ENCODE measurements around the gene CRIM1.
A peak's percentile ranks its signal among the peaks of the same experiment; 100 is the strongest.

The CRIM1 gene

DNA sequence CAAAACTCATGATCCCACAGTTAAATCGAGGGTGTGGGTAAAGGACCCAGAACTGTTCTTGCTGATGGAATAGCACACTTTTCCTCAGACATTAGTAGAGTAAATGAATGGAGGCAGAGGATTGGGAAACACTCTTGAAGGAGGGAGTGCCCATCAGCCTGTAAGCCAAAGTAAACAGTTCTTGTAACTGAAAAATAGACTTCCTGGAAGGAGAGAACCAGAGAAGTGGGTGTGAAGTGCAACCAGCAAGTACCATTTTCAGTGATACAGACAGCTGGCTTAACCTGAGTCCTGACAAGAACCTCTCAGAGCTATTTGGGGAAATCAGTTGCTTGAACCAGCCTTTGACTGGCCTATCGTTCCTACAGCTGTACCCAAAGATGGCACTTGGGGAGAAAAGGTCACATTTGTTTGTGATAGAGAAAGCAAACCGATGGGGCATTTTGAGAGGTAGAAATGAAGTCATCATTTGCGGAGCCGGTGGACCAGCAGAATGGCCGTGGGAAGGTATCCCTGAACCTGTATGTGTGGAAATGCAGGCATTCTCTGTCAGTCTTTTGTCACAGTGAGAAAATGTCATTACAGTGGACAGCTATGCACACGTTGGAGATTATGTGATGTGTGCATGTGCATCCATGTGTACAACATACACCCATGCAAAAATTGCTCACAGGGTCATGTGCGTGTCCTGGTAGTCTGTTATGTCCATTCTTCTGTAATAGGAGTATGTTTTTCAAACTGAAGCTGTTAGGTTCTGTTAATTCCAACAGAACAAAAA is 17.8 kb downstream of the CRIM1 start:
- Mint-ChIP-seq H3K4me3 (no peak overlapping the region), H3K36me3 (no peaks in the 10 kb centered on the region), H3K4me1 (peaks cover 17 to 18% of the 10 kb centered on the region in 2 donors), H3K27ac (no peak overlapping the region), H3K9me3 (no peaks in the 10 kb centered on the region), H3K27me3 (no peaks in the 10 kb centered on the region)
- DNase-seq = no peak
- peak; percentile 39 to 51 for ATAC-seq (replicated peaks)

DNA sequence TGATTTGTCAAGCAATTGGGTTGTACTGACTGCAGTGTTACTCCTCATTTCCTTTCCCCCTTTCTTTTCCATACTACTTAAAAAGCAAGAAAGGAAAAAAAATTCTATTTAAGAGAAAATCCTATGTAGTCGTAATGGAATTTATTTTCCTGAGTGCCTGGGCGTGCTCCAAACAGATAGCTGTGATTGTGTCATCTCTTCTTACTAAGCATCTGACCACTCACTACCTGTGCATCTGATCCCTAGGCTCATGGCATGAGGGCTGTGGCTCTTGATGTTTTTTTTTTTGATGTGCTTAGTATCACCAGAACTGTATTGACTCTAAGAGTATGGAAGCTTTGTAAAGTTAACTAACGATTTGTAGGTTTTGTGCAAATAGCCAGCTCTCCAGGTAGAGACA is 19.0 kb downstream of the CRIM1 start:
- no peak for ATAC-seq (replicated peaks)
- DNase-seq = no peak
- Mint-ChIP-seq H3K27me3 (no peaks in the 10 kb centered on the region), H3K9me3 (no peaks in the 10 kb centered on the region), H3K4me1 (peaks cover 22 to 24% of the 10 kb centered on the region in 2 donors), H3K36me3 (no peaks in the 10 kb centered on the region), H3K4me3 (no peak overlapping the region), H3K27ac (no peak overlapping the region)

DNA sequence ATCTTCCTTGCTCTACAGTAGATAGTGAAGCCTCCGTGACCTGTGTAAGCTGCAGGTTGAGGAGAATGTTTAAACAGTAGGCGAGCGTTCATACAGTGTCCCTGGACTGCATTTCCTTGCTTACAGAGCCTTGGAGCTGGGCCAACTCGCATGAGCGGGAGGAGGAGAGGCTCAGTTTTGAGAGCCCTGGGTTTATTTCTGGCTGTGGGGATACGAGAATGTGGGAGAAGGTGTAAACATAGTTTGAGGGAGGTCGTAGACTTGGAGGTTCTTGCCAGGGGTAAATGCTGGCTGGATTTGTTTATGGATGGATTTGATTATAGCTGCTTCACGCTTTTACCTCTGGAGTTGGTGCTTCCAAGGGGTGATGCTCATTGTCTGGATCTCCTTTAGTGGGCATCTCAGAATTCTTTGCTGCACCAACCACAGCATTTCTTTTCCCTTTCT is 20.8 kb downstream of the CRIM1 start:
- Mint-ChIP-seq H3K9me3 (no peaks in the 10 kb centered on the region), H3K4me1 (peaks cover 31 to 41% of the 10 kb centered on the region in 2 donors), H3K27ac (no peak overlapping the region), H3K36me3 (no peaks in the 10 kb centered on the region), H3K27me3 (no peaks in the 10 kb centered on the region), H3K4me3 (no peak overlapping the region)
- no peak for ATAC-seq (replicated peaks)
- DNase-seq = no peak

DNA sequence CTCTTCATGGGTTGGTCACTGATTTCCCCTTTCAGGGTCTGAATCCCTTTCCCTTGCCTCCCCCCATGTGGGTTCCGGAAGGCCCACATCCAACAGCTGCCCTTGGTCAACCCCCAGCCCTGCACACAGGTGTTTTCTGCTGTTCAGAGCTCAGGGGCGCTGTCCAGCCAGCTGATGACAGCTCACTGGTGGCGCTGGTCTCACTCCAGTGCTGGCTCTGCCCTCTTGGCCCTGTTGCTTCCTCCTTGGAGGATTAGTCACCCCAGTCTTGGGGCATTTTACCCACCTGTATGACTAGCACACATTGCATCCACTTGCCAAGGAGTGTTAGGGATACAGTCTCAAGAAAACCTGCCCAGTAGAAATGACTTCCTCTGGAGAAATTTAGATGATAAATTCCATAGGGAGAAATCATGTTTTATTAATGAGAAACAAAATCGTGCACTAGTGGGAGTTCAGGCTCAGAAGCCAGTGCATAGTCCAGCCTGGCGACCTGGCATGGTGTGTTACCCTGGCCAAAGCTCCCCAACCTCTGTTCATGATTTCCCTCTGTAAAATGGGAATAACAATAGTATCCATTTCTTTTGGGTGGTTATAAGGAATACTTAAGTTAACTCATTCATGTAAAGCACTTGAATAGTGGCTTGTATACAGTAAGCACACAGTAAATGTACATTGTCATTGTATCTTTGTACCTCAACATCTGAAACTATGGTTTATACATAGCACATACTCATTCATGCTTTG is 21.6 kb downstream of the CRIM1 start:
- Mint-ChIP-seq H3K4me1 (peaks cover 35 to 47% of the 10 kb centered on the region in 2 donors), H3K4me3 (no peak overlapping the region), H3K9me3 (no peaks in the 10 kb centered on the region), H3K36me3 (no peaks in the 10 kb centered on the region), H3K27me3 (no peaks in the 10 kb centered on the region), H3K27ac (no peak overlapping the region)
- peak in 1 of 2 donors; percentile 53 for ATAC-seq (replicated peaks)
- no peak for DNase-seq

DNA sequence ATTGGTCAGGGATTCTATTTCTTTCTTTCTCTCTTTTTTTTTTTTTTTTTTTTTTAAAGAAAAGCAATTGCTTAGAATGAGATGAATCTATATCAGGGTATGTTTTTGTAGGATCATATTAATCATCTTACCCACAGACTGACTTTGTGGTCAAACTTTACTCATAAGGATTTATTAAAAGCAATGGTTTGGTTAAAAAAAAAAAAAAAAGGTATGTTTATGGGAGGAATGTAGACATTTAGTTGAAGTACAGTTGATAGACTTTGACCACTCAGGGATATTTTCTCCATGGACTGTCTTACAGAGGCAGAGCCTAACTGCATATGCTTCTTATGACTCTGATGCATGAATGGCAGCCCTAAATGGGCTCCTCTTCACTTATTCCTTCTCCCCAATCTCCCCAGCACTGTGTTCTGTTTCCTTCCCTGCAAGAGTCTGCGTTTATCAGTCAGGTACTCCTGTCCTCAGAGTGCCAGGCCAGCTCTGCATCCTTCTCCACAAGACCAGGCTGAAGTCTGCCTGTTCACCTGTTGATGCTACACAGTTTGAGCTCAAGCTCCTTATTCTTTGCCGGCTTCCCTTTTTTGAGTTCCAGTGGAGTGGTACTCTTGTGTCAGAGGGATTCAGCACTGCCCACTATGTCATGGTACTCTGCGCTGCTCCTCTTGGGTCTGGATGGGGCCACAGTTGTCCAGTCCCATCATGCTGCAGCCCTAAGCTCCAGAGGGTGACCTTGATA is 24.3 kb downstream of the CRIM1 start:
- peak; percentile 58 to 70 for ATAC-seq (replicated peaks)
- H3K27ac Mint-ChIP-seq = no peak overlapping the region
- peaks cover 24 to 42% of the 10 kb centered on the region in 2 donors for H3K4me1 Mint-ChIP-seq

DNA sequence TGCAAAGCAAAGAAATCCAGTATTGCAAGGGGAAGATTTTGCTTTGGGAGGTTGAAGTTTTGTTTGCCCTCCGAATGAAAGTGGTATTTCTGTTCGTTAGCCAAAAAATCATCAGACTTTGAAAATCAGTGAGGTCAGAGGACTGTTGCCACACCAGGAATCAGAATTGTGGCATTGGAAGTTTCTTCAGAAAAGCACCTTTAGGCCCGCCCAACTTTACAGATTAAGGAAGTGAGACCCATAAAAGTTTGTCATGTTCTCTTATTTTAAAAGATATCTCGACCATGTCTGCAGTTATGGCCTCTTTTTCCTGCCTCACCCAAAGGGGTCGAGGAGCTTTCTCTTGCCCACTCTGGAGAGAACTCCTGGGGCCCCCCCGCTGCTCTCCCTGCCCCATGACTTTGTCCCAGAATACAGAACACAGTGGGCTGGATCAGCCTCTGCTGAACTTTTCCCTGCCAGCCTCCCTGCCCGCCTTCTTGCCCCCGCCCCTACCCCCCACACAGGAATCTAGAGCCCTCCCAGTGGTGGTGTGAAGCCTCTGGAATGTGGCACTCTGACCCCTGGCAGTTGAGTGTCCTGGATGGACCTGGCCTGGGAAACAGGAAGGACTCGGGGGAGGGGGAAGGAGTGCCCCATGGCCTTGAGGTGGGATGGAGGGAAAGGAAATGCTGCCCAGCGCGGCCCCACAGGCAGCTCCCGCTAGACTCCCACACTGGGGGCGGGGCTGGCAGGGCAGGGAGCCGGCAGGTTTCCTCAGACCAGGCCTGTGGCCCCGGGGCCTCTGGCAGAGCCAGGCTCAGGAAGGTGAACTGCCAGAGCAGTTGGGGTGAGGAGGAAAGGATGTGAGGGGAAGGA is 25.3 kb downstream of the CRIM1 start:
- peak overlapping the region in 1 of 2 donors; percentile 33 for H3K4me3 Mint-ChIP-seq
- H3K36me3 Mint-ChIP-seq = no peaks in the 10 kb centered on the region
- DNase-seq = no peak
- H3K27ac Mint-ChIP-seq = peak overlapping the region; percentile 70
- peaks cover 24 to 42% of the 10 kb centered on the region in 2 donors for H3K4me1 Mint-ChIP-seq
- no peaks in the 10 kb centered on the region for H3K27me3 Mint-ChIP-seq
- ATAC-seq (replicated peaks) = peak; percentile 53 to 54
- H3K9me3 Mint-ChIP-seq = no peaks in the 10 kb centered on the region

More for the DNA sequence above, 24.3 kb downstream of the CRIM1 start:
- H3K36me3 Mint-ChIP-seq = no peaks in the 10 kb centered on the region
- no peaks in the 10 kb centered on the region for H3K9me3 Mint-ChIP-seq
- no peak overlapping the region for H3K4me3 Mint-ChIP-seq
- H3K27me3 Mint-ChIP-seq = no peaks in the 10 kb centered on the region
- DNase-seq = no peak

DNA sequence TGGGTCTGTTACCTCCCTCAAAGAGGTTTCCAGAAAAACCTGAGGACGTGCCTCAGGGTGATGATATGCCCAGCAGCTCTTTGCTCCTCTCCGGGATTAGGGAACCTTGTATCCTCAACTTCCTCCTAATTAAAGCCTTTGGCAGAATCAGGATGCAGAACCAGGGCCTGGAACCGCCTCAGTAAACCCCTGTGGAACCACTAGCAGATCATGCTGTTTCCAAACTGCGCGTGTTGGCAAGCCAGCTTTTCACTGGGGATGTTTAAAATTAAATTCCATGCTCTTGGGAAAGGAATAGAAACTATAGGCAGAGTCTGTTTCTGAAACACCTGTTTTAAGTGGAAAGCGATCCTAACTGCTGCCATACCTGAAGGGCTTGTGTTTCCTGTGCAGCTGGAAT is 26.4 kb downstream of the CRIM1 start:
- Mint-ChIP-seq H3K27me3 (no peaks in the 10 kb centered on the region), H3K4me3 (no peak overlapping the region), H3K9me3 (no peaks in the 10 kb centered on the region), H3K4me1 (peaks cover 21 to 31% of the 10 kb centered on the region in 2 donors), H3K27ac (no peak overlapping the region), H3K36me3 (no peaks in the 10 kb centered on the region)
- DNase-seq = no peak
- ATAC-seq (replicated peaks) = no peak

DNA sequence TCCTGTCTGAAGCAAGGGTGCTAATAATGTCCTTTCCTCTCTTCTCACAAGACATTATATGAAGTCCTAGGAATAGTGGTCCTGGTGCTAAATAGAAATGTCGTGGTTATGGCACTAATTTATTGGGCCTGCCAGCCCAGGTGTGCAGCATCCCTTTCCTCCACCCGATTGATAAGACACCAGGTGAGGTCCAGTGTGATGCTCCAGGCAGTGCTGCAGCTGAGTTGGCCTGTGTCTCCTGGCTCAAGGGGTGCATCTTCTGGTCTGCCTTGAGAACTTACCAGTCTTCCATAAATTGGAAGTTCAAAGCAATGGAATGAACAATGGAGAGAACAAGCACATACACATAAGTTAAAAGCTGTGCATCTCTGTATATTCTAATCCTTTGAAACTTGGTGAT is 26.9 kb downstream of the CRIM1 start:
- Mint-ChIP-seq H3K36me3 (no peaks in the 10 kb centered on the region), H3K27ac (no peak overlapping the region), H3K27me3 (no peaks in the 10 kb centered on the region), H3K4me3 (no peak overlapping the region), H3K9me3 (no peaks in the 10 kb centered on the region), H3K4me1 (peaks cover 23 to 34% of the 10 kb centered on the region in 2 donors)
- ATAC-seq (replicated peaks) = no peak
- no peak for DNase-seq

DNA sequence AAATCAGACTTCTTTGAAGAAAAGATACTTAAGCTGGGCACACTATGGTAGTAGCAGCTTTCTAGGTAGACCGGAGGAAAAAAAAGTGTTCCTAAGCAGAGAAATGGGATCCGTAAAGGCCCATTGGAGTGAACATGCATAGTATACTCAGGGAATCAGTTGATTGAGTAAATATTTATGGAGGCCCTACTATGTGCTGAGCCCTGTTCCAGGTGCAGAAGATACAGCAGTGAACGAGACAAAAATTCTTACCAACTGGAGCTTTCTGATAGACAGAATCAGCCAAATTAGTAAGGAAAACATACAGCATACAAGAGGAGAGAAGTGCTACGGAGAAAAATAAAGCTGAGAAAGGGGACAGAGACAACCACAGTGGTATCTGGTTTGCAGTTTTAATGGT is 28.1 kb downstream of the CRIM1 start:
- ATAC-seq (replicated peaks) = no peak
- Mint-ChIP-seq H3K27ac (no peak overlapping the region), H3K4me3 (no peak overlapping the region), H3K36me3 (no peaks in the 10 kb centered on the region), H3K4me1 (peaks cover 25 to 40% of the 10 kb centered on the region in 2 donors), H3K27me3 (no peaks in the 10 kb centered on the region), H3K9me3 (no peaks in the 10 kb centered on the region)
- DNase-seq = no peak

DNA sequence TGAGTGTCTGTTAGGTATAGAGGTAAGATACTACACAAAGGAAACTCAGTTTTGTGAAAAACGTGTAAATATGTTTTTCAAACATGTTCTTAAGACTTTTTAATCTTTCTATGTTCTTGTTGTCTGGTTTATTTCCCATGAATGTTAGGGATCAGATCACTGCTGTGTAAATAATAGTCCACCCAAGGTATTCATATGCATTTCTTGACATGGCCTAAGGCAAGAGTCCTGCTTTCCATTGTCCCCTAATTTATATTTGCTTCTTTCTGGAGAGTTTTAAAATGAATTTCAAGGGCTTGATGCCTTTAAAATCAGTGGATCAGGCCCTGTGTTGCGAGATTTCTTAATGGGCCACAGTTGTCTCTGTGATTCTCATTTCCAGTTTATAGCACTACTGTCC is 28.9 kb downstream of the CRIM1 start:
- no peaks in the 10 kb centered on the region for H3K9me3 Mint-ChIP-seq
- H3K4me1 Mint-ChIP-seq = peaks cover 20 to 36% of the 10 kb centered on the region in 2 donors
- no peak for ATAC-seq (replicated peaks)
- no peak overlapping the region for H3K27ac Mint-ChIP-seq
- no peak overlapping the region for H3K4me3 Mint-ChIP-seq
- no peaks in the 10 kb centered on the region for H3K27me3 Mint-ChIP-seq
- no peak for DNase-seq
- no peaks in the 10 kb centered on the region for H3K36me3 Mint-ChIP-seq

DNA sequence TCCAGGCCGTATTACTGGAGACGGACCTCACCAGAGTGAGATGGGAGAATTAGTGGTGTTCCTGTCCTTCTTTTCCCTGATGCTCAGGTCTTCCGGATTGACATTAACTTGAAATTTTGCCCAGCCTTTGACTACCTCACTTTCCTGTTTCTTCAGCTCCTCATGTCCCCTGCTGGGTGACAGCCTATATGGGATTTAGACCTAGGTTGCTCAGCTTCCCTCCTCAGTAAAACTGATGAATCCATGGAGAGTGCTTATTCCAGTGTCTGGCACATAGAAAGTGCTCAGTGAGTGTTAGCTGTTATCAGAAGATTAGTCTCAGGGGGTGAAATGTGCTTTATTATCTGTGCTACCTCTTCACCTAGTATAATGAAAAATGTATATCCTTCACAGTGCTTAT is 30.0 kb downstream of the CRIM1 start:
- no peaks in the 10 kb centered on the region for H3K27me3 Mint-ChIP-seq
- H3K36me3 Mint-ChIP-seq = no peaks in the 10 kb centered on the region
- no peaks in the 10 kb centered on the region for H3K9me3 Mint-ChIP-seq
- ATAC-seq (replicated peaks) = no peak
- H3K27ac Mint-ChIP-seq = no peak overlapping the region
- DNase-seq = no peak
- H3K4me1 Mint-ChIP-seq = peaks cover 13 to 24% of the 10 kb centered on the region in 2 donors
- H3K4me3 Mint-ChIP-seq = no peak overlapping the region

DNA sequence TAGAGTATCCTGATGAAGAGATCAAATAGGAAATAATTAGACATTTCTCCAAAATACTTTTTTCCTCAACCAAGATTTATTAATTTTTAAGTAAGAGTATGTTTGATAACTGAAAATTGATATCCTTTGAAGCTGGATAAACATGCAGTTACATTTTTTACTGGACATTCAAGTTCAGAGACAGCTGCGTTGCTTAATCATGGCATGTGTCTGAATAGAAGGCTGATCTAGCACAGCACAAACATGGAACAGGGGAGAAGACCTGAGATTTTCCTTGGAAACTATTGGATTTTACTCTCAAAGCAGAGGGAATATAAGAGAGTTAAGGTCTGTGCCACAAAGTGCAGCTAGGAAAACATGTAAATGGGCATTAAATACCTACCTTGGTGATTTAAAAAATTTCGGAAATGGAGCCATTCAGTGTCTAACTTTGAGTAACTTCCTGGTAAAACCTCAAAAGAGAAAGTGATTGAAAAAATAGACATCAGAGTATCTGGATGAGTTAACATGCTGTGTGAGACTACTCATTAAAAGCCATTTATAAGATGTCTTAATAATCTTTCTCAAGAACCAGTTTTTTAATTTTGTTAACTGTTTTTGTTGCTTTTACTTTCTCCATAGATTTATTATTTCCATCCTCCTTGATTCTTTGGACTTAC is 31.8 kb downstream of the CRIM1 start:
- no peak for DNase-seq
- peak; percentile 45 to 57 for ATAC-seq (replicated peaks)
- no peak overlapping the region for H3K27ac Mint-ChIP-seq
- peaks cover 4 to 11% of the 10 kb centered on the region in 2 donors for H3K4me1 Mint-ChIP-seq
- no peaks in the 10 kb centered on the region for H3K9me3 Mint-ChIP-seq
- peak overlapping the region in 1 of 2 donors; percentile 45 for H3K4me3 Mint-ChIP-seq
- no peaks in the 10 kb centered on the region for H3K36me3 Mint-ChIP-seq
- no peaks in the 10 kb centered on the region for H3K27me3 Mint-ChIP-seq

DNA sequence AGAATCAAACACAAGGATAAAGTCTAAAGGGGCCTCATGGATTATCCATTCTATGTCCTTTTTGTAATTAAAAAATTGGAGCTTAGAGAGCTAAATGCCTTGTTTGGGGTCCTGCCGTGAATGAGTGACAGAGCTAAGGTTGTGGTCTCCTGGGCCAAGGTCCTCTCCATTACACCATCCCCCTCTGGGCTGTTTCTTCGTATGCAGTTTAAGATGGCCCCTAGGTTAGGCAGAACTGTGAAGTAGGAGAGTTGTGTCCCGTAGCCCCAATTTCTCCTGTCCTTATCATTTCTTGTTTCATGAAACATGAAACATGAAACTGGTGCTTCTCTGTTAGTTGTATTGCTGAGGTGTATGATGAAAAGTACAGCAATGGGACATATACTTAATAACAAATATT is 32.9 kb downstream of the CRIM1 start:
- Mint-ChIP-seq H3K27me3 (no peaks in the 10 kb centered on the region), H3K27ac (no peak overlapping the region), H3K36me3 (no peaks in the 10 kb centered on the region), H3K4me1 (peaks cover 4 to 11% of the 10 kb centered on the region in 2 donors), H3K4me3 (no peak overlapping the region), H3K9me3 (no peaks in the 10 kb centered on the region)
- DNase-seq (no peak), ATAC-seq (replicated peaks) (no peak)

Data from stimulated activated naive B cell treated with anti-CD40 and anti-IgM and Interleukin-4, amounts not matched to agents 10 μg/mL and 1 μg/mL and 100 μg/mL, for 72 hours (primary cell).